Measurements from ENCODE around the gene RPL18A. TPM values are rescaled to one million over a fixed set of nuclear protein-coding genes. Genes with fewer than 3 reads are reported as not detected.

RPL18A gene
- polyA plus RNA-seq, 1 of the 3 experiments (the other 2 are of a cell fraction) = 2,695 TPM

GRCh38 chr19:17842663-17843291 lies 16.9 kb upstream of the RPL18A start:
- peak overlapping the region; percentile 80 for H3K4me2 ChIP-seq
- no peaks in the 10 kb centered on the region for H3K36me3 ChIP-seq (replicated peaks in 1 of 2; ENCODE audit: control insufficient read depth in 1 of 2, insufficient read depth in 2 of 2, low read length in 1 of 2)
- 80% methylated on average over 8 of the region's 20 CpGs for WGBS (ENCODE audit: low lambda C conversion rate)
- DNase-seq = no peak
- ChIA-PET POLR2A (interaction anchor here (0.6 to 3.1 kb wide), 3 partner anchors 12 to 270 kb away, joined by 3 to 14 read pairs (median 5); partner anchors contain the start of gene RPL18A), CTCF (interaction anchor here (0.6 to 2.8 kb wide), 9 partner anchors 9 to 426 kb away, joined by 3 to 20 read pairs (median 3); partner anchors contain the start of genes CCDC124 and RPL18A)
- peak overlapping the region; percentile 45 to 50 for H3K4me3 ChIP-seq (ENCODE audit: low read depth in 2 of 2, low read length in 1 of 2)
- no peaks in the 10 kb centered on the region for H3K9me2 ChIP-seq
- no peaks in the 10 kb centered on the region for H3K27me3 ChIP-seq (ENCODE audit: insufficient read depth)
- H2AFZ ChIP-seq (ENCODE audit: low read depth) = no peak overlapping the region; the same call in 1 of the 2 replicates
- TF ChIP-seq RCOR1 (IDR thresholded peaks at IDR 0.05; ENCODE audit: low read length) (no peak), RAD21 (IDR thresholded peaks at IDR 0.05; ENCODE audit: low read length) (no peak), ELF1 (IDR thresholded peaks at IDR 0.05) (no peak), MXI1 (IDR thresholded peaks at IDR 0.05; ENCODE audit: low read depth, low read length) (no peak), NFIC (IDR thresholded peaks at IDR 0.05; ENCODE audit: borderline replicate concordance) (no peak), TEAD4 (IDR thresholded peaks at IDR 0.05; ENCODE audit: borderline replicate concordance, insufficient read depth) (no peak), FOXM1 (IDR thresholded peaks at IDR 0.05; ENCODE audit: low read depth) (no peak), YY1 (IDR thresholded peaks at IDR 0.05; ENCODE audit: low read depth) (no peak), MEF2A (IDR thresholded peaks at IDR 0.05; ENCODE audit: borderline replicate concordance, low read depth) (no peak)
- TF ChIP-seq, protein P1, sequence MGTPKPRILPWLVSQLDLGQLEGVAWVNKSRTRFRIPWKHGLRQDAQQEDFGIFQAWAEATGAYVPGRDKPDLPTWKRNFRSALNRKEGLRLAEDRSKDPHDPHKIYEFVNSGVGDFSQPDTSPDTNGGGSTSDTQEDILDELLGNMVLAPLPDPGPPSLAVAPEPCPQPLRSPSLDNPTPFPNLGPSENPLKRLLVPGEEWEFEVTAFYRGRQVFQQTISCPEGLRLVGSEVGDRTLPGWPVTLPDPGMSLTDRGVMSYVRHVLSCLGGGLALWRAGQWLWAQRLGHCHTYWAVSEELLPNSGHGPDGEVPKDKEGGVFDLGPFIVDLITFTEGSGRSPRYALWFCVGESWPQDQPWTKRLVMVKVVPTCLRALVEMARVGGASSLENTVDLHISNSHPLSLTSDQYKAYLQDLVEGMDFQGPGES (IDR thresholded peaks at IDR 0.05; ENCODE audit: low read depth, low read length) = no peak
- TF ChIP-seq, protein P2, sequence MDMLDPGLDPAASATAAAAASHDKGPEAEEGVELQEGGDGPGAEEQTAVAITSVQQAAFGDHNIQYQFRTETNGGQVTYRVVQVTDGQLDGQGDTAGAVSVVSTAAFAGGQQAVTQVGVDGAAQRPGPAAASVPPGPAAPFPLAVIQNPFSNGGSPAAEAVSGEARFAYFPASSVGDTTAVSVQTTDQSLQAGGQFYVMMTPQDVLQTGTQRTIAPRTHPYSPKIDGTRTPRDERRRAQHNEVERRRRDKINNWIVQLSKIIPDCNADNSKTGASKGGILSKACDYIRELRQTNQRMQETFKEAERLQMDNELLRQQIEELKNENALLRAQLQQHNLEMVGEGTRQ (IDR thresholded peaks at IDR 0.05; ENCODE audit: borderline replicate concordance, low read depth, low read length) = no peak
- TF ChIP-seq, protein P3, sequence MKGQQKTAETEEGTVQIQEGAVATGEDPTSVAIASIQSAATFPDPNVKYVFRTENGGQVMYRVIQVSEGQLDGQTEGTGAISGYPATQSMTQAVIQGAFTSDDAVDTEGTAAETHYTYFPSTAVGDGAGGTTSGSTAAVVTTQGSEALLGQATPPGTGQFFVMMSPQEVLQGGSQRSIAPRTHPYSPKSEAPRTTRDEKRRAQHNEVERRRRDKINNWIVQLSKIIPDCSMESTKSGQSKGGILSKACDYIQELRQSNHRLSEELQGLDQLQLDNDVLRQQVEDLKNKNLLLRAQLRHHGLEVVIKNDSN (IDR thresholded peaks at IDR 0.05; ENCODE audit: borderline replicate concordance, low read depth) = no peak
- TF ChIP-seq, protein P4, sequence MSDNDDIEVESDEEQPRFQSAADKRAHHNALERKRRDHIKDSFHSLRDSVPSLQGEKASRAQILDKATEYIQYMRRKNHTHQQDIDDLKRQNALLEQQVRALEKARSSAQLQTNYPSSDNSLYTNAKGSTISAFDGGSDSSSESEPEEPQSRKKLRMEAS (IDR thresholded peaks at IDR 0.05; ENCODE audit: low read depth) = no peak
- no peaks in the 10 kb centered on the region for H4K20me1 ChIP-seq (ENCODE audit: insufficient read depth)
- H3K4me1 ChIP-seq (ENCODE audit: control insufficient read depth in 1 of 2, insufficient read depth in 2 of 2, low read depth in 1 of 2, low read length in 1 of 2) = peaks cover 0 to 14% of the 10 kb centered on the region in 2 experiments; a peak in 1 of 4 replicates
- no peaks in the 10 kb centered on the region for H3K79me2 ChIP-seq (ENCODE audit: insufficient read depth)
- peak overlapping the region; percentile 37 for H3K9ac ChIP-seq
- no peaks in the 10 kb centered on the region for H3F3A ChIP-seq (replicated peaks; ENCODE audit: insufficient read depth)
- peak overlapping the region in 1 of 2 experiments; percentile 19; a peak in 1 of 4 replicates for H3K27ac ChIP-seq (ENCODE audit: low read depth in 2 of 2, low read length in 1 of 2)
- H3K9me3 ChIP-seq = no peaks in the 10 kb centered on the region

Measured in SK-N-SH (cell line).